Fibroblast of skin of abdomen (primary cell): ENCODE data around the gene ZNF835.

Experiments
- DNase-seq: peaks from one replicate; pipeline ENCODE4 v3.0.0-alpha.2; 2013

Gene ZNF835

GRCh38 chr19:56661248-56661647 lies 10.3 kb downstream of the ZNF835 start:
- no peak for DNase-seq

- no peak for DNase-seq
These were observed 11.0 kb downstream of the ZNF835 start for GRCh38 chr19:56660381-56661107.

GRCh38 chr19:56654151-56654550 lies 17.4 kb downstream of the ZNF835 start:
- no peak for DNase-seq

- no peak for DNase-seq
These were observed 28.0 kb downstream of the ZNF835 start for GRCh38 chr19:56643460-56643955.

- no peak for DNase-seq
These were observed 28.7 kb downstream of the ZNF835 start, which contains the start of gene SMIM17 for GRCh38 chr19:56642711-56643459. Gene SMIM17 (plus strand): TSS chr19:56643159. CDS start chr19:56645668, 2,509 bp downstream.

GRCh38 chr19:56639217-56639616 lies 32.3 kb downstream of the ZNF835 start:
- no peak for DNase-seq

GRCh38 chr19:56637976-56638555 lies 33.5 kb downstream of the ZNF835 start:
- peak; percentile 52 for DNase-seq

GRCh38 chr19:56633021-56633420 lies 38.5 kb downstream of the ZNF835 start:
- DNase-seq, result no peak

GRCh38 chr19:56625708-56626107 lies 45.8 kb downstream of the ZNF835 start:
- DNase-seq, result no peak

- no peak for DNase-seq
These were observed 48.6 kb downstream of the ZNF835 start for GRCh38 chr19:56623006-56623405.

- no peak for DNase-seq
These were observed 49.2 kb downstream of the ZNF835 start for GRCh38 chr19:56622374-56622773.

GRCh38 chr19:56619121-56619520 lies 52.4 kb downstream of the ZNF835 start:
- no peak for DNase-seq

GRCh38 chr19:56617531-56617930 lies 54.0 kb downstream of the ZNF835 start:
- DNase-seq, result no peak

- no peak for DNase-seq
These were observed 57.9 kb downstream of the ZNF835 start for GRCh38 chr19:56613639-56614038.

- DNase-seq, result no peak
These were observed 58.8 kb downstream of the ZNF835 start for GRCh38 chr19:56612737-56613136.
